Measurements from ENCODE around the gene AASS. TPM values are rescaled to one million over a fixed set of nuclear protein-coding genes. Genes with fewer than 3 reads are reported as not detected.
"Not testable (repeated sequence)": the region's sequence is repeated elsewhere in the genome, so short reads cannot be mapped to it uniquely, and the experiment has no call there.

AASS gene
- total RNA-seq, 1 donor = 63.0 TPM

DNA sequence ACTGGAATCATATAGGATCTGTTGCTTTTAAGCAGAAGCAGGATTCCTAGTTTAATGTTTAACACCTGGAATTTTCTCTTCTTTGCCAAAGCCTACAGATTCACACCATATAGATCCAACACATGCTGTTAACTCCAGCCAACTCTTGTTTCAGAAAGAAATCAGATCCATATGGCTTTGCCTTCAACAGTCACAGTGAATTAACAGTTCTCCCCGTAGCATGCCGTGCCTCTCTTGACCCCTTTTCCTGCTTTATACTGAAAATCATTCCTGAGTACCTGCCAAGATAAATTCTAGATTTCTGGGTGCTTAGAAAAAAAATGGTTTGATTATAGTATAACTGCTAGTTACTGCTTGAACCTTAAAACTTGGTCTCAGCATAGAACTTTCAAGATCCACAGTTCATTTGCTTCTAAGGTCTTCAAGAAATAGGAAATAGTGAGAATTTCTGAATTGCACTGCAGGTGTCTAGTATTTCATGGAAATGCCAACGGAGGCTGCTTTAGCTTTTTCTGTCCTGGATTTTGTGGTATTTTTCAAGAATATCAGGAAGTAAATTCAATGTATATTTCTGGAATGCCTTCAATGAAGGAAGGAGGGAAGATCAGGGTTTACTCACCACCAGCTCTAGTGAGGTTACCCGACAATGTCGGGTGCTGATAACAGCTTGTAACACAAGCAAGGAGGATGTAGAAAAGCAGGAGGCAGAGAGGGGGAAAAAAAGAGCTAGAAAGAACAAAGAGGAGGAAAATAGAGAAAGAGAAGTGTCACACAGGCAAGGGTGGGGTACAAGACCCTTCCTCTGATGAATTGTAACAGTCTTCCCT is 6.6 kb downstream of the AASS start:
- H3K4me3 ChIP-seq (ENCODE audit: low read depth, low read length) = peak overlapping the region; percentile 54
- peak; percentile 57 for DNase-seq (ENCODE audit: low read depth)
- no peak for TF ChIP-seq CTCF (IDR thresholded peaks at IDR 0.05; ENCODE audit: insufficient read depth, low read depth, low read length)

- TF ChIP-seq CTCF (IDR thresholded peaks at IDR 0.05; ENCODE audit: insufficient read depth, low read depth, low read length) = no peak
- peak; percentile 67 for DNase-seq (ENCODE audit: low read depth)
- H3K4me3 ChIP-seq (ENCODE audit: low read depth, low read length) = peak overlapping the region; percentile 54
Observed at GRCh38 chr7:122136639-122137245, 7.3 kb downstream of the AASS start.

GRCh38 chr7:122136078-122136477 is 8.0 kb downstream of the AASS start:
- H3K4me3 ChIP-seq (ENCODE audit: low read depth, low read length) = no peak overlapping the region
- no peak for DNase-seq (ENCODE audit: low read depth)
- no peak for TF ChIP-seq CTCF (IDR thresholded peaks at IDR 0.05; ENCODE audit: insufficient read depth, low read depth, low read length)

DNA sequence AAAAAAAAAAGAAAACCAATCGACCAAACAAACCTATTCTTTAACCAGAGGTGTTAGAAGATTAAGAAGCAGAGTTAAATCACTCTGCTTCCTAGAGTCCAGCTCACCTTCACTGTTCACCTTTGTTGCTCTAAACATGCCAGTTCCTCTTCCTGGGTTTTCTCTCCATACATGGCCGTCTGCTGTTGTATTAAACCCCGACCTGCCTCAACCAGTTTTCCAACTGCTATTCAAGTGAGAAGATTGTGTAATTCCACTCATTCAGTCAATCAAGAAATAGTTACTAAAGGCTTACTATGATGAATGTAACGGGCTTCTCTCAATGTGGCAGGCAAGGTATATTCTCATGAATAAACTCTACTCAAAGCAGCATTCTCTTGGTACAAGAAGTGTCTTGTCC is 8.8 kb downstream of the AASS start:
- H3K4me3 ChIP-seq (ENCODE audit: low read depth, low read length) = no peak overlapping the region
- DNase-seq (ENCODE audit: low read depth) = no peak
- no peak for TF ChIP-seq CTCF (IDR thresholded peaks at IDR 0.05; ENCODE audit: insufficient read depth, low read depth, low read length)

DNA sequence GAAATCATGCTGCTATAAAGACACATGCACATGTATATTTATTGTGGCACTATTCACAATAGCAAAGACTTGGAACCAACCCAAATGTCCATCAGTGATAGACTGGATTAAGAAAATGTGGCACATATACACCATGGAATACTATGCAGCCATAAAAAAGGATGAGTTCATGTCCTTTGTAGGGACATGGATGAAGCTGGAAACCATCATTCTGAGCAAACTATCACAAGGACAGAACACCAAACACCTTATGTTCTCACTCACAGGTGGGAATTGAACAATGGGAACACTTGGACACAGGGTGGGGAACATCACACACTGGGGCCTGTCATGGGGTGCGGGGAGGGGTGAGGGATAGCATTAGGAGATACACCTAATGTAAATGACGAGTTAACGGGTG is 9.3 kb downstream of the AASS start:
- not testable (repeated sequence) for H3K4me3 ChIP-seq (ENCODE audit: low read depth, low read length); DNase-seq (ENCODE audit: low read depth)

- TF ChIP-seq CTCF (IDR thresholded peaks at IDR 0.05; ENCODE audit: insufficient read depth, low read depth, low read length) = no peak
- no peak for DNase-seq (ENCODE audit: low read depth)
- H3K4me3 ChIP-seq (ENCODE audit: low read depth, low read length) = no peak overlapping the region
Observed at GRCh38 chr7:122133477-122133876, 10.6 kb downstream of the AASS start.

DNA sequence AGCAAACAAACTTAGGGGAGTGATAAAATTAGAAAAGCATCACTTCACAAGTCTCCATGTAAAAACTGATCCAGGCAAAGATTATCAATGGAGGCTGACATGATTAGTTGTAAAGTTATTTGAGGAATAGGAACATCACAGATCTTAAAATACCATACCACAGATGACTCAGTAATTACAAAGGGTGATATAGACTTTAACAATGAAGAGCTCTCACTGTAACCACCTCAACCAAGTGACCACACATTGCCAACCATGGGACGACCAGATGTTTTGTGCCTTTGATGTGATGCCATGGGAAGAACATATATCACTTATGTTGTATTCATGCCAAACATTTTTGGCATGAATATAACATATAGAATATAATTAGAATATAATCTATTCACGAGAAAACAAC is 11.7 kb downstream of the AASS start:
- peak; percentile 39 for DNase-seq (ENCODE audit: low read depth)
- H3K4me3 ChIP-seq (ENCODE audit: low read depth, low read length) = no peak overlapping the region
- no peak for TF ChIP-seq CTCF (IDR thresholded peaks at IDR 0.05; ENCODE audit: insufficient read depth, low read depth, low read length)
